OCI-LY3 (cell line): Measurements from ENCODE around the gene PRSS23.

Experiments used
- EZH2phosphoT487 ChIP-seq: fragments of 200-600 bp; shearing (Covaris generic); IDR thresholded peaks from 2 replicates; pipeline ENCODE4 v1.6.1; 2018; ENCODE audit warnings: antibody characterized with exemption, mixed run types, low read depth
- TF ChIP-seq, protein P1 (sequence below): fragments of 200-600, 300-600 bp; sonication (generic); IDR thresholded peaks from 2 replicates; pipeline ENCODE4 v1.5.1; 2014; ENCODE audit warnings: antibody characterized with exemption, low read length, low read depth

DNA sequence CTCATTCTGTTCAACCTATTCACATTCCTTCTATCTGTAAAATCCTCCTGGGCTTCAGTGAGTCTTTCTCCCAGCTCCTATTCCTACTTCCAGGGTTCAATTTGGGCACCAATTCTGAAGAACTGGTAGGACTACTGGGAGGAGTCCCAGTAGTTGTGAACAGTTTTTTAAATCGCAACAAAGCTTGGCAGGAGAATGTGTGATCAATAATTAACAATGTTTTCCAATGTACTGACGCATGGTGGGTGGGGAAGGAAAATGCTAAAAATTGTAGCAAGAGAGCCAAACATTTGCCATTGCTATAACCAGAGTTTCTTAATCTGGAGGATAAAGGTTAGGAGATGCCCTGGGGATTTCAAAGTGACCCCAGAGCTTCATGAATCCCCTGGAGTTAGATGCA is 27.3 kb upstream of the PRSS23 start:
- TF ChIP-seq, protein P1, sequence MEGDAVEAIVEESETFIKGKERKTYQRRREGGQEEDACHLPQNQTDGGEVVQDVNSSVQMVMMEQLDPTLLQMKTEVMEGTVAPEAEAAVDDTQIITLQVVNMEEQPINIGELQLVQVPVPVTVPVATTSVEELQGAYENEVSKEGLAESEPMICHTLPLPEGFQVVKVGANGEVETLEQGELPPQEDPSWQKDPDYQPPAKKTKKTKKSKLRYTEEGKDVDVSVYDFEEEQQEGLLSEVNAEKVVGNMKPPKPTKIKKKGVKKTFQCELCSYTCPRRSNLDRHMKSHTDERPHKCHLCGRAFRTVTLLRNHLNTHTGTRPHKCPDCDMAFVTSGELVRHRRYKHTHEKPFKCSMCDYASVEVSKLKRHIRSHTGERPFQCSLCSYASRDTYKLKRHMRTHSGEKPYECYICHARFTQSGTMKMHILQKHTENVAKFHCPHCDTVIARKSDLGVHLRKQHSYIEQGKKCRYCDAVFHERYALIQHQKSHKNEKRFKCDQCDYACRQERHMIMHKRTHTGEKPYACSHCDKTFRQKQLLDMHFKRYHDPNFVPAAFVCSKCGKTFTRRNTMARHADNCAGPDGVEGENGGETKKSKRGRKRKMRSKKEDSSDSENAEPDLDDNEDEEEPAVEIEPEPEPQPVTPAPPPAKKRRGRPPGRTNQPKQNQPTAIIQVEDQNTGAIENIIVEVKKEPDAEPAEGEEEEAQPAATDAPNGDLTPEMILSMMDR = no peak
- TF ChIP-seq EZH2phosphoT487 = no peak
